H9 (cell line): ENCODE data around the gene VSIG8. TPM values are rescaled to one million over a fixed set of nuclear protein-coding genes. Genes with fewer than 3 reads are reported as not detected.

Experiments used
- DNase-seq: peaks from one replicate; pipeline ENCODE4 v3.0.0-alpha.2; 2017
- H2AFZ ChIP-seq: one replicate; pipeline ENCODE4 v1.6.1; 2013; ENCODE audit warnings: mild to moderate bottlenecking, low read length, control low read depth, moderate library complexity
- H2AK5ac ChIP-seq: 2 replicates; pipeline ENCODE4 v1.6.1; 2013; ENCODE audit warnings: low read length, control low read depth, mixed read lengths; ENCODE audit not compliant: insufficient read length
- H2BK120ac ChIP-seq: one replicate; pipeline ENCODE4 v1.6.1; 2013; ENCODE audit warnings: low read depth, mild to moderate bottlenecking, low read length, control low read depth, inconsistent platforms; ENCODE audit not compliant: poor library complexity, severe bottlenecking
- H2BK12ac ChIP-seq: 2 replicates; pipeline ENCODE4 v1.6.1; 2013; ENCODE audit warnings: low read length, control low read depth, mixed read lengths, low read depth; ENCODE audit not compliant: insufficient read length
- H2BK15ac ChIP-seq: 2 replicates; pipeline ENCODE4 v1.6.1; 2013; ENCODE audit warnings: low read depth, low read length, control low read depth
- H2BK20ac ChIP-seq: one replicate; pipeline ENCODE4 v1.6.1; 2013; ENCODE audit warnings: low read depth, mild to moderate bottlenecking, low read length, control low read depth, inconsistent platforms; ENCODE audit not compliant: poor library complexity, severe bottlenecking
- H2BK5ac ChIP-seq: 2 replicates; pipeline ENCODE4 v1.6.1; 2013; ENCODE audit warnings: low read length, control low read depth, mixed read lengths; ENCODE audit not compliant: insufficient read length
- H3K14ac ChIP-seq: 2 replicates; pipeline ENCODE4 v1.6.1; 2013; ENCODE audit warnings: low read length, control low read depth; ENCODE audit not compliant: insufficient read depth
- H3K18ac ChIP-seq: 2 replicates; pipeline ENCODE4 v1.6.1; 2013; ENCODE audit warnings: low read depth, mild to moderate bottlenecking, mixed read lengths, low read length, control low read depth; ENCODE audit not compliant: insufficient read length
- H3K23ac ChIP-seq: 2 replicates; pipeline ENCODE4 v1.6.1; 2013; ENCODE audit warnings: low read length, control low read depth, mixed read lengths, low read depth; ENCODE audit not compliant: insufficient read length
- H3K23me2 ChIP-seq: 2 replicates; pipeline ENCODE4 v1.6.1; 2013; ENCODE audit warnings: low read depth, mild to moderate bottlenecking, mixed read lengths, low read length, control low read depth; ENCODE audit not compliant: insufficient read length, poor library complexity, severe bottlenecking
- H3K27ac ChIP-seq: 2 replicates; pipeline ENCODE4 v1.5.1; 2013; ENCODE audit warnings: low read length, control low read depth, mixed read lengths, low read depth; ENCODE audit not compliant: insufficient read length
- H3K27me3 ChIP-seq: 2 replicates; pipeline ENCODE4 v1.6.1; 2013; ENCODE audit warnings: low read length, control low read depth, inconsistent platforms; ENCODE audit not compliant: insufficient read depth
- H3K4ac ChIP-seq: 2 replicates; pipeline ENCODE4 v1.6.1; 2013; ENCODE audit warnings: low read depth, mild to moderate bottlenecking, control low read depth, inconsistent platforms, low read length, moderate library complexity
- H3K4me1 ChIP-seq: 2 replicates; pipeline ENCODE4 v1.6.1; 2013; ENCODE audit warnings: low read length, control low read depth, inconsistent platforms; ENCODE audit not compliant: insufficient read depth
- H3K4me2 ChIP-seq: 2 replicates; pipeline ENCODE4 v1.6.1; 2013; ENCODE audit warnings: low read length, control low read depth, mixed read lengths; ENCODE audit not compliant: insufficient read length, insufficient read depth
- H3K56ac ChIP-seq: 2 replicates; pipeline ENCODE4 v1.6.1; 2013; ENCODE audit warnings: low read depth, mild to moderate bottlenecking, mixed read lengths, low read length, control low read depth; ENCODE audit not compliant: insufficient read length
- H3K79me1 ChIP-seq: 2 replicates; pipeline ENCODE4 v1.6.1; 2013; ENCODE audit warnings: low read depth, mild to moderate bottlenecking, moderate library complexity, low read length, control low read depth, inconsistent platforms; ENCODE audit not compliant: insufficient read depth, poor library complexity, severe bottlenecking
- H3K79me2 ChIP-seq: 2 replicates; pipeline ENCODE4 v1.6.1; 2013; ENCODE audit warnings: low read length, control low read depth, inconsistent platforms; ENCODE audit not compliant: insufficient read depth
- H3K9ac ChIP-seq: 2 replicates; pipeline ENCODE4 v1.6.1; 2013; ENCODE audit warnings: low read length, control low read depth, mixed read lengths; ENCODE audit not compliant: insufficient read length; ENCODE audit errors: extremely low read depth
- H3K9me3 ChIP-seq: one replicate; pipeline ENCODE4 v1.6.1; 2013; ENCODE audit warnings: low read depth, low read length, inconsistent platforms; ENCODE audit not compliant: control insufficient read depth
- H3T11ph ChIP-seq: one replicate; pipeline ENCODE4 v1.6.1; 2013; ENCODE audit warnings: mild to moderate bottlenecking, low read length, control low read depth, inconsistent platforms
- H4K20me1 ChIP-seq: one replicate; pipeline ENCODE4 v1.6.1; 2013; ENCODE audit not compliant: control insufficient read depth, insufficient read length, insufficient read depth
- H4K5ac ChIP-seq: 2 replicates; pipeline ENCODE4 v1.6.1; 2013; ENCODE audit warnings: low read depth, mild to moderate bottlenecking, mixed read lengths, low read length, control low read depth; ENCODE audit not compliant: insufficient read length
- H4K8ac ChIP-seq: replicated peaks from 2 replicates; pipeline ENCODE4 v1.6.1; 2013; ENCODE audit warnings: low read length, control low read depth, mixed read lengths, low read depth; ENCODE audit not compliant: insufficient read length
- H4K91ac ChIP-seq: 2 replicates; pipeline ENCODE4 v1.6.1; 2013; ENCODE audit warnings: low read depth, mild to moderate bottlenecking, moderate library complexity, mixed read lengths, low read length, control low read depth; ENCODE audit not compliant: insufficient read length
- H3K27ac Mint-ChIP-seq, 3 experiments: 2 replicates in 2 of 3; 3 replicates in 1 of 3; pipeline ENCODE4 v1.8.0; 2020 to 2021; ENCODE audit warnings: mixed read lengths in 3 of 3, mild to moderate bottlenecking in 1 of 3, moderate library complexity in 1 of 3
- H3K27me3 Mint-ChIP-seq: 2 replicates; pipeline ENCODE4 v1.8.0; 2021; ENCODE audit warnings: low read depth, mild to moderate bottlenecking, moderate library complexity, mixed read lengths
- H3K36me3 Mint-ChIP-seq, 3 experiments: 2 replicates in 2 of 3; 3 replicates in 1 of 3; pipeline ENCODE4 v1.8.0; 2020 to 2021; ENCODE audit warnings: low read depth in 3 of 3, mixed read lengths in 3 of 3; ENCODE audit not compliant: insufficient read depth in 1 of 3
- H3K4me1 Mint-ChIP-seq, 2 experiments: 2 replicates each; pipeline ENCODE4 v1.8.0; 2020; ENCODE audit warnings: mixed read lengths in 2 of 2
- H3K4me3 Mint-ChIP-seq, 2 experiments: 2 replicates in 1 of 2; 3 replicates in 1 of 2; pipeline ENCODE4 v1.8.0; 2020 to 2021; ENCODE audit warnings: mild to moderate bottlenecking in 2 of 2, mixed read lengths in 2 of 2, moderate library complexity in 1 of 2
- H3K9me3 Mint-ChIP-seq, 2 experiments: 2 replicates in 1 of 2; 3 replicates in 1 of 2; pipeline ENCODE4 v1.8.0; 2020; ENCODE audit warnings: mild to moderate bottlenecking in 2 of 2, mixed read lengths in 2 of 2, moderate library complexity in 1 of 2
- CTCF ChIP-seq: fragments of 200-600 bp; sonication (generic); conservative IDR thresholded peaks from 3 replicates; pipeline ENCODE4 v1.8.0; 2021; ENCODE audit warnings: antibody characterized with exemption, mild to moderate bottlenecking
- WGBS: extraction: QIAGEN DNeasy Blood & Tissue Kit; methylation state at CpG from one replicate; pipeline ENCODE4 v1.1.7; 2013; ENCODE audit warnings: missing lambda C conversion rate, low lambda C conversion rate, mixed read lengths; ENCODE audit not compliant: insufficient read length; ENCODE audit errors: extremely low coverage; 5-methylcytosine and 5-hydroxymethylcytosine counted together
- total RNA-seq: library from RNA; stranded (reverse); gene quantifications from 2 replicates; pipeline ENCODE4 v1.2.1, GENCODE V29; 2021

The VSIG8 gene
- total RNA-seq, 1 experiment from 2014 or later = not detected

- no peak overlapping the region for H3K27ac ChIP-seq
- no peak overlapping the region for H2BK15ac ChIP-seq
- Mint-ChIP-seq H3K36me3 (no peaks in the 10 kb centered on the region), H3K4me3 (no peak overlapping the region), H3K27me3 (peaks cover 53% of the 10 kb centered on the region), H3K9me3 (no peaks in the 10 kb centered on the region), H3K4me1 (peaks cover 15 to 20% of the 10 kb centered on the region in 2 experiments), H3K27ac (peak overlapping the region in 1 of 3 experiments; percentile 56; a peak in 1 of 7 replicates)
- no peak overlapping the region for H4K5ac ChIP-seq
- no peak overlapping the region; the same call in 1 of the 2 replicates for H3K14ac ChIP-seq
- no peak overlapping the region for H2BK5ac ChIP-seq
- no peaks in the 10 kb centered on the region for H3K4me1 ChIP-seq
- no peak overlapping the region for H3K9ac ChIP-seq
- H2AFZ ChIP-seq = no peak overlapping the region
- no peak overlapping the region for H2BK120ac ChIP-seq
- no peaks in the 10 kb centered on the region for H3K9me3 ChIP-seq
- H2AK5ac ChIP-seq = no peak overlapping the region
- no CpG with 5 or more reads among the region's 18 CpGs for WGBS
- H2BK20ac ChIP-seq = no peak overlapping the region
- H3K23me2 ChIP-seq = no peaks in the 10 kb centered on the region
- H3K27me3 ChIP-seq = no peaks in the 10 kb centered on the region
- H3K79me1 ChIP-seq = no peaks in the 10 kb centered on the region
- H3K4me2 ChIP-seq = no peak overlapping the region
- H3K79me2 ChIP-seq = no peaks in the 10 kb centered on the region
- no peak overlapping the region for H3T11ph ChIP-seq
- H4K20me1 ChIP-seq = no peaks in the 10 kb centered on the region
- H2BK12ac ChIP-seq = no peak overlapping the region
- no peak overlapping the region for H3K18ac ChIP-seq
- TF ChIP-seq CTCF = no peak
- DNase-seq = no peak
- no peak overlapping the region for H3K23ac ChIP-seq
- H3K56ac ChIP-seq = no peak overlapping the region
- H4K91ac ChIP-seq = no peak overlapping the region
- H4K8ac ChIP-seq = no peak overlapping the region
- no peak overlapping the region for H3K4ac ChIP-seq
Observed at GRCh38 chr1:159829822-159830465, 32.5 kb downstream of the VSIG8 start.
